Spinal cord (tissue), 10 donors: ENCODE data around the gene ADAMTS8. TPM values are rescaled to one million over a fixed set of nuclear protein-coding genes. Genes with fewer than 3 reads are reported as not detected.

Experiments
- DNase-seq, 6 donors: peaks; one replicate each; pipeline versions ENCODE4 v3.0.0 to v3.0.0-alpha.2; 2013 to 2015; ENCODE audit warnings: low spot score in 6 of 6, low read depth in 4 of 6
- H3K27ac ChIP-seq: one replicate; pipeline ENCODE4 v1.5.1; 2013; ENCODE audit warnings: low read depth, low read length, control low read depth
- H3K27me3 ChIP-seq: one replicate; pipeline ENCODE4 v1.6.1; 2013; ENCODE audit warnings: low read length; ENCODE audit not compliant: control insufficient read depth, insufficient read depth
- H3K36me3 ChIP-seq: one replicate; pipeline ENCODE4 v1.6.1; 2013; ENCODE audit warnings: low read length; ENCODE audit not compliant: control insufficient read depth, insufficient read depth
- H3K4me1 ChIP-seq: one replicate; pipeline ENCODE4 v1.6.1; 2013; ENCODE audit warnings: low read length; ENCODE audit not compliant: control insufficient read depth, insufficient read depth
- H3K4me3 ChIP-seq: one replicate; pipeline ENCODE4 v1.5.1; 2013; ENCODE audit warnings: low read depth, low read length, control low read depth
- H3K9me3 ChIP-seq: one replicate; pipeline ENCODE4 v1.6.1; 2013; ENCODE audit warnings: low read length; ENCODE audit not compliant: control insufficient read depth, insufficient read depth
- WGBS: methylation state at CpG from one replicate; pipeline ENCODE4 v1.1.5; 2013; ENCODE audit warnings: missing lambda C conversion rate; ENCODE audit not compliant: insufficient coverage; 5-methylcytosine and 5-hydroxymethylcytosine counted together
- polyA plus RNA-seq, 2 donors: library from polyadenylated mRNA; unstranded; fragments of 120-200 nt; gene quantifications; one replicate each; pipeline ENCODE4 v1.2.1, GENCODE V29; 2013; ENCODE audit not compliant: insufficient read length in 2 of 2
- total RNA-seq, 2 donors: library from RNA; depleted of rRNA in 1 of 2; stranded (reverse); fragments of 120-200 nt in 1 of 2; fragments of >200 nt in 1 of 2; gene quantifications; one replicate each; pipeline versions ENCODE4 v1.2.3 to v1.2.4, GENCODE V29; 2013 to 2014
- donor health status: healthy.

Gene ADAMTS8
- total and polyA plus RNA-seq, 4 donors = 1.7 to 4.5 (median 2.8) TPM

- Histone ChIP-seq H3K4me1 (peaks cover 4% of the 10 kb centered on the region), H3K27me3 (no peaks in the 10 kb centered on the region), H3K4me3 (no peak overlapping the region), H3K27ac (no peak overlapping the region), H3K9me3 (no peaks in the 10 kb centered on the region), H3K36me3 (peaks cover 34% of the 10 kb centered on the region)
- 93% methylated on average over 30 of the region's 31 CpGs for WGBS
- DNase-seq = no peak
Observed at GRCh38 chr11:130462101-130462885, 33.9 kb upstream of the ADAMTS8 start.

GRCh38 chr11:130459521-130459920, 31.1 kb upstream of the ADAMTS8 start:
- no peak for DNase-seq

GRCh38 chr11:130458410-130458729, 30.0 kb upstream of the ADAMTS8 start:
- 83% methylated on average over 2 of the region's 4 CpGs for WGBS
- no peaks in the 10 kb centered on the region for H3K9me3 ChIP-seq
- no peak overlapping the region for H3K4me3 ChIP-seq
- no peaks in the 10 kb centered on the region for H3K27me3 ChIP-seq
- DNase-seq = no peak
- peaks cover 28% of the 10 kb centered on the region for H3K36me3 ChIP-seq
- H3K4me1 ChIP-seq = peaks cover 10% of the 10 kb centered on the region
- H3K27ac ChIP-seq = no peak overlapping the region

More at GRCh38 chr11:130459521-130459920, 31.1 kb upstream of the ADAMTS8 start:
- H3K4me3 ChIP-seq = no peak overlapping the region
- no peaks in the 10 kb centered on the region for H3K9me3 ChIP-seq
- H3K27ac ChIP-seq = no peak overlapping the region
- WGBS = 86% methylated on average over 5 of the region's 7 CpGs
- peaks cover 10% of the 10 kb centered on the region for H3K4me1 ChIP-seq
- H3K36me3 ChIP-seq = peaks cover 30% of the 10 kb centered on the region
- no peaks in the 10 kb centered on the region for H3K27me3 ChIP-seq

GRCh38 chr11:130457623-130458409, 29.4 kb upstream of the ADAMTS8 start:
- DNase-seq = peak in 1 of 6 donors; percentile 22

GRCh38 chr11:130456286-130456685, 27.9 kb upstream of the ADAMTS8 start:
- Histone ChIP-seq H3K4me1 (peaks cover 18% of the 10 kb centered on the region), H3K27me3 (no peaks in the 10 kb centered on the region), H3K27ac (no peak overlapping the region), H3K36me3 (peaks cover 10% of the 10 kb centered on the region), H3K4me3 (no peak overlapping the region), H3K9me3 (no peaks in the 10 kb centered on the region)
- WGBS = 88% methylated on average over 2 of the region's 3 CpGs
- DNase-seq = no peak

More at GRCh38 chr11:130457623-130458409, 29.4 kb upstream of the ADAMTS8 start:
- WGBS = 78% methylated on average over 16 of the region's 20 CpGs
- Histone ChIP-seq H3K27ac (peak overlapping the region; percentile 61), H3K36me3 (peaks cover 25% of the 10 kb centered on the region), H3K4me1 (peaks cover 13% of the 10 kb centered on the region), H3K27me3 (no peaks in the 10 kb centered on the region), H3K9me3 (no peaks in the 10 kb centered on the region), H3K4me3 (no peak overlapping the region)

- Histone ChIP-seq H3K27ac (no peak overlapping the region), H3K4me1 (peaks cover 20% of the 10 kb centered on the region), H3K36me3 (peaks cover 10% of the 10 kb centered on the region), H3K9me3 (no peaks in the 10 kb centered on the region), H3K27me3 (no peaks in the 10 kb centered on the region), H3K4me3 (no peak overlapping the region)
- 84% methylated on average over 13 of the region's 15 CpGs for WGBS
- DNase-seq = no peak
Observed at GRCh38 chr11:130455483-130456127, 27.2 kb upstream of the ADAMTS8 start.

GRCh38 chr11:130454491-130455252, 26.3 kb upstream of the ADAMTS8 start:
- no peak overlapping the region for H3K4me3 ChIP-seq
- H3K9me3 ChIP-seq = no peaks in the 10 kb centered on the region
- peaks cover 9% of the 10 kb centered on the region for H3K36me3 ChIP-seq
- peak in 1 of 6 donors; percentile 26 for DNase-seq
- H3K27ac ChIP-seq = peak overlapping the region; percentile 54
- peaks cover 4% of the 10 kb centered on the region for H3K27me3 ChIP-seq
- peaks cover 28% of the 10 kb centered on the region for H3K4me1 ChIP-seq
- WGBS = 60% methylated on average over 2 of the region's 12 CpGs

GRCh38 chr11:130452940-130453339, 24.5 kb upstream of the ADAMTS8 start:
- Histone ChIP-seq H3K9me3 (no peaks in the 10 kb centered on the region), H3K36me3 (peaks cover 6% of the 10 kb centered on the region), H3K4me3 (peak overlapping the region; percentile 1), H3K27ac (no peak overlapping the region), H3K4me1 (peaks cover 45% of the 10 kb centered on the region), H3K27me3 (peaks cover 13% of the 10 kb centered on the region)
- 62% methylated on average over 2 of the region's 6 CpGs for WGBS
- no peak for DNase-seq

GRCh38 chr11:130452176-130452575, 23.8 kb upstream of the ADAMTS8 start:
- peaks cover 13% of the 10 kb centered on the region for H3K27me3 ChIP-seq
- 89% methylated on average over 5 of the region's 9 CpGs for WGBS
- H3K4me1 ChIP-seq = peaks cover 43% of the 10 kb centered on the region
- no peaks in the 10 kb centered on the region for H3K9me3 ChIP-seq
- no peak overlapping the region for H3K27ac ChIP-seq
- H3K4me3 ChIP-seq = peak overlapping the region; percentile 79
- no peak for DNase-seq
- peaks cover 3% of the 10 kb centered on the region for H3K36me3 ChIP-seq
